Measurements from ENCODE around the gene SLC6A18.

GRCh38 chr5:1223278-1223670 is 1.9 kb upstream of the SLC6A18 start:
- TF ChIP-seq, protein P1, sequence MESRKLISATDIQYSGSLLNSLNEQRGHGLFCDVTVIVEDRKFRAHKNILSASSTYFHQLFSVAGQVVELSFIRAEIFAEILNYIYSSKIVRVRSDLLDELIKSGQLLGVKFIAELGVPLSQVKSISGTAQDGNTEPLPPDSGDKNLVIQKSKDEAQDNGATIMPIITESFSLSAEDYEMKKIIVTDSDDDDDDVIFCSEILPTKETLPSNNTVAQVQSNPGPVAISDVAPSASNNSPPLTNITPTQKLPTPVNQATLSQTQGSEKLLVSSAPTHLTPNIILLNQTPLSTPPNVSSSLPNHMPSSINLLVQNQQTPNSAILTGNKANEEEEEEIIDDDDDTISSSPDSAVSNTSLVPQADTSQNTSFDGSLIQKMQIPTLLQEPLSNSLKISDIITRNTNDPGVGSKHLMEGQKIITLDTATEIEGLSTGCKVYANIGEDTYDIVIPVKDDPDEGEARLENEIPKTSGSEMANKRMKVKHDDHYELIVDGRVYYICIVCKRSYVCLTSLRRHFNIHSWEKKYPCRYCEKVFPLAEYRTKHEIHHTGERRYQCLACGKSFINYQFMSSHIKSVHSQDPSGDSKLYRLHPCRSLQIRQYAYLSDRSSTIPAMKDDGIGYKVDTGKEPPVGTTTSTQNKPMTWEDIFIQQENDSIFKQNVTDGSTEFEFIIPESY (IDR thresholded peaks at IDR 0.05; ENCODE audit: borderline replicate concordance, low read depth), result no peak
- no peak for TF ChIP-seq RAD21 (IDR thresholded peaks at IDR 0.05; ENCODE audit: low read length)
- TF ChIP-seq RFX5 (IDR thresholded peaks at IDR 0.05; ENCODE audit: low read length), result no peak
- no peak for TF ChIP-seq POLR2AphosphoS5 (IDR thresholded peaks at IDR 0.05; ENCODE audit: low read depth, low read length)
- TF ChIP-seq EP300 (IDR thresholded peaks at IDR 0.05; ENCODE audit: borderline replicate concordance in 1 of 2, low read depth in 1 of 2, low read length in 1 of 2), result no peak
- no peak for TF ChIP-seq GABPA (IDR thresholded peaks at IDR 0.05; ENCODE audit: low read depth)
- TF ChIP-seq SMC3 (IDR thresholded peaks at IDR 0.05; ENCODE audit: low read depth, low read length), result no peak
- TF ChIP-seq CTCF (IDR thresholded peaks at IDR 0.05), result no peak
- TF ChIP-seq YY1 (IDR thresholded peaks at IDR 0.05; ENCODE audit: low read depth), result no peak
- TF ChIP-seq TEAD4 (IDR thresholded peaks at IDR 0.05; ENCODE audit: borderline replicate concordance, insufficient read depth), result no peak

Data from SK-N-SH (cell line).